GM23338 (cell line): ENCODE measurements around the gene LYSMD4. TPM values are rescaled to one million over a fixed set of nuclear protein-coding genes. Genes with fewer than 3 reads are reported as not detected.

Source experiments
- ATAC-seq: fragments of 200-7000 bp; cut with Tn5 transposase; 3 replicates; pipeline ENCODE4 v1.9.1; 2020
- DNase-seq: peaks from one replicate; pipeline ENCODE4 v3.0.0-alpha.2; 2015; ENCODE audit warnings: low spot score
- H2AFZ ChIP-seq: fragments of 200-600 bp; sonication (generic); 2 replicates; pipeline ENCODE4 v1.8.0; 2016; ENCODE audit warnings: antibody characterized with exemption, mild to moderate bottlenecking, moderate library complexity
- H3F3A ChIP-seq: fragments of 200-600 bp; sonication (generic); replicated peaks from 2 replicates; pipeline ENCODE4 v1.8.0; 2017; ENCODE audit warnings: antibody characterized with exemption, mixed run types, low read depth
- H3K27ac ChIP-seq: fragments of 200-600 bp; sonication (generic); 2 replicates; pipeline ENCODE4 v1.6.1; 2016; ENCODE audit warnings: low read depth
- H3K27me3 ChIP-seq: fragments of 200-600 bp; sonication (generic); 2 replicates; pipeline ENCODE4 v1.8.0; 2016; ENCODE audit warnings: mild to moderate bottlenecking, mixed run types, moderate library complexity; ENCODE audit not compliant: insufficient read depth
- H3K36me3 ChIP-seq: fragments of 200-600 bp; sonication (generic); 2 replicates; pipeline ENCODE4 v1.8.0; 2016; ENCODE audit warnings: mild to moderate bottlenecking; ENCODE audit not compliant: insufficient read depth
- H3K4me1 ChIP-seq: fragments of 200-600 bp; sonication (generic); 2 replicates; pipeline ENCODE4 v1.8.0; 2016; ENCODE audit warnings: mild to moderate bottlenecking, moderate library complexity; ENCODE audit not compliant: insufficient read depth
- H3K4me2 ChIP-seq: fragments of 200-600 bp; sonication (generic); 2 replicates; pipeline ENCODE4 v1.7.1; 2017; ENCODE audit warnings: mixed run types
- H3K4me3 ChIP-seq: fragments of 200-600 bp; sonication (generic); 2 replicates; pipeline ENCODE4 v1.6.1; 2016; ENCODE audit warnings: mixed run types
- H3K79me2 ChIP-seq: fragments of 200-600 bp; sonication (generic); replicated peaks from 2 replicates; pipeline ENCODE4 v1.8.0; 2017; ENCODE audit warnings: mild to moderate bottlenecking; ENCODE audit not compliant: insufficient read depth
- H3K9me2 ChIP-seq: fragments of 200-600 bp; sonication (generic); 2 replicates; pipeline ENCODE4 v1.8.0; 2017; ENCODE audit not compliant: insufficient read depth
- H4K20me1 ChIP-seq: fragments of 200-600 bp; sonication (generic); replicated peaks from 2 replicates; pipeline ENCODE4 v1.8.0; 2017; ENCODE audit warnings: mild to moderate bottlenecking; ENCODE audit not compliant: insufficient read depth
- H3K27ac Mint-ChIP-seq: 2 replicates; pipeline ENCODE4 v1.8.0; 2020; ENCODE audit warnings: inconsistent platforms, mild to moderate bottlenecking, moderate library complexity, mixed read lengths
- H3K27me3 Mint-ChIP-seq: 3 replicates; pipeline ENCODE4 v1.8.0; 2022; ENCODE audit warnings: low read depth, mild to moderate bottlenecking, moderate library complexity, mixed read lengths, inconsistent platforms; ENCODE audit not compliant: insufficient read depth, poor library complexity
- H3K36me3 Mint-ChIP-seq: 3 replicates; pipeline ENCODE4 v1.8.0; 2021; ENCODE audit warnings: low read depth, mild to moderate bottlenecking, inconsistent platforms, moderate library complexity, mixed read lengths
- H3K4me1 Mint-ChIP-seq: 3 replicates; pipeline ENCODE4 v1.8.0; 2020; ENCODE audit warnings: mild to moderate bottlenecking, inconsistent platforms, mixed read lengths
- H3K4me3 Mint-ChIP-seq: 3 replicates; pipeline ENCODE4 v1.8.0; 2021; ENCODE audit warnings: moderate library complexity, mild to moderate bottlenecking, inconsistent platforms, mixed read lengths
- H3K9me3 Mint-ChIP-seq: 3 replicates; pipeline ENCODE4 v1.8.0; 2020; ENCODE audit warnings: moderate library complexity, mild to moderate bottlenecking, inconsistent platforms, mixed read lengths
- CREB1 ChIP-seq: fragments of 250-450 bp; sonication (Bioruptor Pico); IDR thresholded peaks from 2 replicates; pipeline ENCODE4 v1.5.0; 2020; ENCODE audit warnings: low read depth, mild to moderate bottlenecking, moderate library complexity
- EZH2 ChIP-seq: fragments of 200-600 bp; sonication (generic); IDR thresholded peaks from one replicate; pipeline ENCODE4 v1.8.0; 2017; ENCODE audit warnings: antibody characterized with exemption, mild to moderate bottlenecking, low read depth; ENCODE audit not compliant: unreplicated experiment
- EZH2phosphoT487 ChIP-seq: fragments of 200-600 bp; sonication (generic); IDR thresholded peaks from one replicate; pipeline ENCODE4 v1.8.1; 2018; ENCODE audit warnings: antibody characterized with exemption; ENCODE audit not compliant: unreplicated experiment
- JUNB ChIP-seq: IDR thresholded peaks from one replicate; pipeline ENCODE4 v1.6.1; 2016; ENCODE audit warnings: antibody characterized with exemption; ENCODE audit not compliant: unreplicated experiment
- NANOG ChIP-seq: IDR thresholded peaks from 2 replicates; pipeline ENCODE4 v1.6.1; 2016; ENCODE audit warnings: antibody characterized with exemption, borderline replicate concordance
- POLR2AphosphoS5 ChIP-seq: IDR thresholded peaks from 2 replicates; pipeline ENCODE4 v1.6.1; 2016; ENCODE audit warnings: antibody characterized with exemption, low read depth
- STAT1 ChIP-seq: IDR thresholded peaks from one replicate; pipeline ENCODE4 v1.6.1; 2016; ENCODE audit warnings: antibody characterized with exemption; ENCODE audit not compliant: unreplicated experiment
- ZNF114 ChIP-seq: fragments of 250-450 bp; sonication (Bioruptor Pico); IDR thresholded peaks from 2 replicates; pipeline ENCODE4 v1.5.0; 2020; ENCODE audit warnings: mild to moderate bottlenecking, moderate library complexity
- ZNF331 ChIP-seq: fragments of 250-450 bp; sonication (Bioruptor Pico); IDR thresholded peaks from 2 replicates; pipeline ENCODE4 v1.5.0; 2020; ENCODE audit warnings: low read depth, mild to moderate bottlenecking, moderate library complexity
- polyA plus RNA-seq: library from polyadenylated mRNA; unstranded; fragments of >200 nt; fragmentation: Nextera tagmentation; extraction: Ambion mirVana; gene quantifications from 2 replicates; pipeline ENCODE4 v1.2.1, GENCODE V29; 2016
- total RNA-seq: library from RNA; depleted of rRNA; stranded (reverse); fragments of >200 nt; shearing (Covaris generic); gene quantifications from 2 replicates; pipeline ENCODE4 v1.2.3, GENCODE V29; 2014
- TF ChIP-seq, protein P1 (sequence below): IDR thresholded peaks from 2 replicates; pipeline ENCODE4 v1.6.1; 2016; ENCODE audit warnings: antibody characterized with exemption
- TF ChIP-seq, protein P2 (sequence below), 2 experiments: fragments of 200-600 bp in 1 of 2; sonication (generic) in 1 of 2; conservative IDR thresholded peaks; 2 replicates each; pipeline versions ENCODE4 v1.5.1 to v1.6.1; 2016 to 2017; ENCODE audit warnings: antibody characterized with exemption in 2 of 2, low read depth in 2 of 2, mild to moderate bottlenecking in 2 of 2, moderate library complexity in 1 of 2
- TF ChIP-seq, protein P3 (sequence below): fragments of 250-450 bp; sonication (Bioruptor Pico); IDR thresholded peaks from 2 replicates; pipeline ENCODE4 v1.5.0; 2020; ENCODE audit warnings: mild to moderate bottlenecking, moderate library complexity
- TF ChIP-seq, protein P4 (sequence below): IDR thresholded peaks from one replicate; pipeline ENCODE4 v1.6.1; 2018; ENCODE audit warnings: antibody characterized with exemption; ENCODE audit not compliant: unreplicated experiment

LYSMD4 gene
- total and polyA plus RNA-seq, 2 experiments from 2014 or later, result 7.5 to 23.8 TPM

DNA sequence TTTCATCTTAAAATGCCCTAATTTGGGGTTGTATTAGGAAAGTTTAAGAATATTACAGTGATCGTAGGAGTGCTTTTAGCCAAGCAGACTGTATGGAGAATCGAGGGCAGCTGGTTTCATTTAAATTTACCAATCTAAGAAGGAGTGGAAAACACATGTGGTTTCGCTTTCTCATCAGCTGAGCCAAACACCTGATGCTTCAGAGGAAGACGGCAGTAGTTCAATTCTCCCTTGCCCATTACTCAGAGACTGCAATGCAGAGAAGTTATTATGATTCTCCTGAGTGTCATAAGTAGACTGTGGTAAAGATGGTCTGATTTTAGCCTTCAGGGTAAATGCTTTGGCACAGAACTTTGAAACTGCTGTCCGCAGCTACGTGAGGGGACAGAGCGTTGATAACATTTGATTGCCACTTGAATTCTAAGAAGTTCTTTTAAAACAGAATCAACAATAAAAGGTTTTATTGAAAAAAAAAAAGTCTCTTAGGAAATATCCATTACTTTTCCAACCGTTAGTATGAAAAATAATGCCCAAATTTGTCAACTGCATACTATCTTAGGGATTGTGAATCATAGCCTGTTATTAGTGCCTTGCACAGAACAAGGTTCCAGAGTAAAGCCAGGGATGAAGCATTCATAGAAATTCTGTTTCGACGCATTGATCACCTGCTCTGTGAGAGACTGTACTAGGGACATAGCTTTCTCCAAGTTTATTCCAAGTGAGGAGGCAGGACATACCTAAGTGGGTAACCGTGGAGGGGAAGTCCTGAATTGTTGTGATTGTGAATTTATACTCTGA, 25.6 kb downstream of the LYSMD4 start:
- Histone ChIP-seq H3K27ac (no peak overlapping the region), H3K27me3 (no peaks in the 10 kb centered on the region), H3K4me2 (no peak overlapping the region), H3K4me3 (no peak overlapping the region), H3F3A (no peaks in the 10 kb centered on the region), H3K36me3 (no peaks in the 10 kb centered on the region; the same call in 1 of the 2 replicates), H3K79me2 (no peaks in the 10 kb centered on the region), H4K20me1 (no peaks in the 10 kb centered on the region), H3K4me1 (peaks cover 10% of the 10 kb centered on the region), H3K9me2 (no peaks in the 10 kb centered on the region), H2AFZ (no peak overlapping the region)
- Mint-ChIP-seq H3K27ac (peak overlapping the region; percentile 55; the same call in 1 of the 2 replicates), H3K4me1 (peaks cover 36% of the 10 kb centered on the region), H3K9me3 (no peaks in the 10 kb centered on the region), H3K36me3 (peaks cover 7% of the 10 kb centered on the region; the same call in 1 of the 3 replicates), H3K4me3 (no peak overlapping the region), H3K27me3 (peaks cover 1% of the 10 kb centered on the region)
- ATAC-seq, result no peak
- TF ChIP-seq, protein P1, sequence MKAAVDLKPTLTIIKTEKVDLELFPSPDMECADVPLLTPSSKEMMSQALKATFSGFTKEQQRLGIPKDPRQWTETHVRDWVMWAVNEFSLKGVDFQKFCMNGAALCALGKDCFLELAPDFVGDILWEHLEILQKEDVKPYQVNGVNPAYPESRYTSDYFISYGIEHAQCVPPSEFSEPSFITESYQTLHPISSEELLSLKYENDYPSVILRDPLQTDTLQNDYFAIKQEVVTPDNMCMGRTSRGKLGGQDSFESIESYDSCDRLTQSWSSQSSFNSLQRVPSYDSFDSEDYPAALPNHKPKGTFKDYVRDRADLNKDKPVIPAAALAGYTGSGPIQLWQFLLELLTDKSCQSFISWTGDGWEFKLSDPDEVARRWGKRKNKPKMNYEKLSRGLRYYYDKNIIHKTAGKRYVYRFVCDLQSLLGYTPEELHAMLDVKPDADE, result no peak
- TF ChIP-seq JUNB (no peak), ZNF331 (CRISPR knock-in tag) (no peak), POLR2AphosphoS5 (no peak), NANOG (no peak), STAT1 (no peak), ZNF114 (no peak), CREB1 (CRISPR knock-in tag) (no peak), EZH2phosphoT487 (no peak), EZH2 (no peak)
- TF ChIP-seq, protein P2, sequence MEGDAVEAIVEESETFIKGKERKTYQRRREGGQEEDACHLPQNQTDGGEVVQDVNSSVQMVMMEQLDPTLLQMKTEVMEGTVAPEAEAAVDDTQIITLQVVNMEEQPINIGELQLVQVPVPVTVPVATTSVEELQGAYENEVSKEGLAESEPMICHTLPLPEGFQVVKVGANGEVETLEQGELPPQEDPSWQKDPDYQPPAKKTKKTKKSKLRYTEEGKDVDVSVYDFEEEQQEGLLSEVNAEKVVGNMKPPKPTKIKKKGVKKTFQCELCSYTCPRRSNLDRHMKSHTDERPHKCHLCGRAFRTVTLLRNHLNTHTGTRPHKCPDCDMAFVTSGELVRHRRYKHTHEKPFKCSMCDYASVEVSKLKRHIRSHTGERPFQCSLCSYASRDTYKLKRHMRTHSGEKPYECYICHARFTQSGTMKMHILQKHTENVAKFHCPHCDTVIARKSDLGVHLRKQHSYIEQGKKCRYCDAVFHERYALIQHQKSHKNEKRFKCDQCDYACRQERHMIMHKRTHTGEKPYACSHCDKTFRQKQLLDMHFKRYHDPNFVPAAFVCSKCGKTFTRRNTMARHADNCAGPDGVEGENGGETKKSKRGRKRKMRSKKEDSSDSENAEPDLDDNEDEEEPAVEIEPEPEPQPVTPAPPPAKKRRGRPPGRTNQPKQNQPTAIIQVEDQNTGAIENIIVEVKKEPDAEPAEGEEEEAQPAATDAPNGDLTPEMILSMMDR (conservative IDR thresholded peaks at IDR 0.05; ENCODE audit: low read depth in 2 of 2), result no peak
- TF ChIP-seq, protein P3, sequence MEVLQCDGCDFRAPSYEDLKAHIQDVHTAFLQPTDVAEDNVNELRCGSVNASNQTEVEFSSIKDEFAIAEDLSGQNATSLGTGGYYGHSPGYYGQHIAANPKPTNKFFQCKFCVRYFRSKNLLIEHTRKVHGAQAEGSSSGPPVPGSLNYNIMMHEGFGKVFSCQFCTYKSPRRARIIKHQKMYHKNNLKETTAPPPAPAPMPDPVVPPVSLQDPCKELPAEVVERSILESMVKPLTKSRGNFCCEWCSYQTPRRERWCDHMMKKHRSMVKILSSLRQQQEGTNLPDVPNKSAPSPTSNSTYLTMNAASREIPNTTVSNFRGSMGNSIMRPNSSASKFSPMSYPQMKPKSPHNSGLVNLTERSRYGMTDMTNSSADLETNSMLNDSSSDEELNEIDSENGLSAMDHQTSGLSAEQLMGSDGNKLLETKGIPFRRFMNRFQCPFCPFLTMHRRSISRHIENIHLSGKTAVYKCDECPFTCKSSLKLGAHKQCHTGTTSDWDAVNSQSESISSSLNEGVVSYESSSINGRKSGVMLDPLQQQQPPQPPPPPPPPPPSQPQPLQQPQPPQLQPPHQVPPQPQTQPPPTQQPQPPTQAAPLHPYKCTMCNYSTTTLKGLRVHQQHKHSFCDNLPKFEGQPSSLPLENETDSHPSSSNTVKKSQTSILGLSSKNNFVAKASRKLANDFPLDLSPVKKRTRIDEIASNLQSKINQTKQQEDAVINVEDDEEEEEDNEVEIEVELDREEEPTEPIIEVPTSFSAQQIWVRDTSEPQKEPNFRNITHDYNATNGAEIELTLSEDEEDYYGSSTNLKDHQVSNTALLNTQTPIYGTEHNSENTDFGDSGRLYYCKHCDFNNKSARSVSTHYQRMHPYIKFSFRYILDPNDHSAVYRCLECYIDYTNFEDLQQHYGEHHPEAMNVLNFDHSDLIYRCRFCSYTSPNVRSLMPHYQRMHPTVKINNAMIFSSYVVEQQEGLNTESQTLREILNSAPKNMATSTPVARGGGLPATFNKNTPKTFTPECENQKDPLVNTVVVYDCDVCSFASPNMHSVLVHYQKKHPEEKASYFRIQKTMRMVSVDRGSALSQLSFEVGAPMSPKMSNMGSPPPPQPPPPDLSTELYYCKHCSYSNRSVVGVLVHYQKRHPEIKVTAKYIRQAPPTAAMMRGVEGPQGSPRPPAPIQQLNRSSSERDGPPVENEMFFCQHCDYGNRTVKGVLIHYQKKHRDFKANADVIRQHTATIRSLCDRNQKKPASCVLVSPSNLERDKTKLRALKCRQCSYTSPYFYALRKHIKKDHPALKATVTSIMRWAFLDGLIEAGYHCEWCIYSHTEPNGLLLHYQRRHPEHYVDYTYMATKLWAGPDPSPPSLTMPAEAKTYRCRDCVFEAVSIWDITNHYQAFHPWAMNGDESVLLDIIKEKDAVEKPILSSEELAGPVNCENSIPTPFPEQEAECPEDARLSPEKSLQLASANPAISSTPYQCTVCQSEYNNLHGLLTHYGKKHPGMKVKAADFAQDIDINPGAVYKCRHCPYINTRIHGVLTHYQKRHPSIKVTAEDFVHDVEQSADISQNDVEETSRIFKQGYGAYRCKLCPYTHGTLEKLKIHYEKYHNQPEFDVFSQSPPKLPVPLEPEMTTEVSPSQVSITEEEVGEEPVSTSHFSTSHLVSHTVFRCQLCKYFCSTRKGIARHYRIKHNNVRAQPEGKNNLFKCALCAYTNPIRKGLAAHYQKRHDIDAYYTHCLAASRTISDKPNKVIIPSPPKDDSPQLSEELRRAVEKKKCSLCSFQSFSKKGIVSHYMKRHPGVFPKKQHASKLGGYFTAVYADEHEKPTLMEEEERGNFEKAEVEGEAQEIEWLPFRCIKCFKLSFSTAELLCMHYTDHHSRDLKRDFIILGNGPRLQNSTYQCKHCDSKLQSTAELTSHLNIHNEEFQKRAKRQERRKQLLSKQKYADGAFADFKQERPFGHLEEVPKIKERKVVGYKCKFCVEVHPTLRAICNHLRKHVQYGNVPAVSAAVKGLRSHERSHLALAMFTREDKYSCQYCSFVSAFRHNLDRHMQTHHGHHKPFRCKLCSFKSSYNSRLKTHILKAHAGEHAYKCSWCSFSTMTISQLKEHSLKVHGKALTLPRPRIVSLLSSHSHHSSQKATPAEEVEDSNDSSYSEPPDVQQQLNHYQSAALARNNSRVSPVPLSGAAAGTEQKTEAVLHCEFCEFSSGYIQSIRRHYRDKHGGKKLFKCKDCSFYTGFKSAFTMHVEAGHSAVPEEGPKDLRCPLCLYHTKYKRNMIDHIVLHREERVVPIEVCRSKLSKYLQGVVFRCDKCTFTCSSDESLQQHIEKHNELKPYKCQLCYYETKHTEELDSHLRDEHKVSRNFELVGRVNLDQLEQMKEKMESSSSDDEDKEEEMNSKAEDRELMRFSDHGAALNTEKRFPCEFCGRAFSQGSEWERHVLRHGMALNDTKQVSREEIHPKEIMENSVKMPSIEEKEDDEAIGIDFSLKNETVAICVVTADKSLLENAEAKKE (CRISPR knock-in tag), result no peak
- TF ChIP-seq, protein P4, sequence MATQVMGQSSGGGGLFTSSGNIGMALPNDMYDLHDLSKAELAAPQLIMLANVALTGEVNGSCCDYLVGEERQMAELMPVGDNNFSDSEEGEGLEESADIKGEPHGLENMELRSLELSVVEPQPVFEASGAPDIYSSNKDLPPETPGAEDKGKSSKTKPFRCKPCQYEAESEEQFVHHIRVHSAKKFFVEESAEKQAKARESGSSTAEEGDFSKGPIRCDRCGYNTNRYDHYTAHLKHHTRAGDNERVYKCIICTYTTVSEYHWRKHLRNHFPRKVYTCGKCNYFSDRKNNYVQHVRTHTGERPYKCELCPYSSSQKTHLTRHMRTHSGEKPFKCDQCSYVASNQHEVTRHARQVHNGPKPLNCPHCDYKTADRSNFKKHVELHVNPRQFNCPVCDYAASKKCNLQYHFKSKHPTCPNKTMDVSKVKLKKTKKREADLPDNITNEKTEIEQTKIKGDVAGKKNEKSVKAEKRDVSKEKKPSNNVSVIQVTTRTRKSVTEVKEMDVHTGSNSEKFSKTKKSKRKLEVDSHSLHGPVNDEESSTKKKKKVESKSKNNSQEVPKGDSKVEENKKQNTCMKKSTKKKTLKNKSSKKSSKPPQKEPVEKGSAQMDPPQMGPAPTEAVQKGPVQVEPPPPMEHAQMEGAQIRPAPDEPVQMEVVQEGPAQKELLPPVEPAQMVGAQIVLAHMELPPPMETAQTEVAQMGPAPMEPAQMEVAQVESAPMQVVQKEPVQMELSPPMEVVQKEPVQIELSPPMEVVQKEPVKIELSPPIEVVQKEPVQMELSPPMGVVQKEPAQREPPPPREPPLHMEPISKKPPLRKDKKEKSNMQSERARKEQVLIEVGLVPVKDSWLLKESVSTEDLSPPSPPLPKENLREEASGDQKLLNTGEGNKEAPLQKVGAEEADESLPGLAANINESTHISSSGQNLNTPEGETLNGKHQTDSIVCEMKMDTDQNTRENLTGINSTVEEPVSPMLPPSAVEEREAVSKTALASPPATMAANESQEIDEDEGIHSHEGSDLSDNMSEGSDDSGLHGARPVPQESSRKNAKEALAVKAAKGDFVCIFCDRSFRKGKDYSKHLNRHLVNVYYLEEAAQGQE, result no peak
- DNase-seq, result no peak
